AG04449 (cell line): ENCODE data around the gene FCHSD1.

Experiments used
- CTCF ChIA-PET: fragments of 350-600 bp; formaldehyde crosslinking; extraction: SDS; loops from one replicate; lab custom pipeline; 2021; ENCODE audit warnings: antibody characterized with exemption; lab: Yijun Ruan, JAX
- POLR2A ChIA-PET: fragments of 400-600, 350-600 bp; formaldehyde crosslinking; extraction: SDS; loops from one replicate; lab custom pipeline; 2020; ENCODE audit warnings: antibody characterized with exemption, inconsistent platforms; lab: Yijun Ruan, JAX
- DNase-seq: peaks from one replicate; pipeline ENCODE4 v3.0.0-alpha.2; 2010; ENCODE audit warnings: low read depth, low spot score
- H3K4me3 ChIP-seq: 2 replicates; pipeline ENCODE4 v1.5.1; 2011; ENCODE audit warnings: low read depth, mild to moderate bottlenecking, control low read depth, low read length
- CTCF ChIP-seq: IDR thresholded peaks from one replicate; pipeline ENCODE4 v1.5.1; 2011; ENCODE audit warnings: mild to moderate bottlenecking, moderate library complexity, low read length, control low read depth, inconsistent platforms; ENCODE audit not compliant: insufficient read depth; ENCODE audit errors: missing control alignments

Gene FCHSD1

GRCh38 chr5:141597814-141598213 lies 53.4 kb downstream of the FCHSD1 start:
- DNase-seq: no peak
- POLR2A ChIA-PET: no interaction called here
- no peak overlapping the region for H3K4me3 ChIP-seq
- no peak for TF ChIP-seq CTCF
- CTCF ChIA-PET: interaction anchor here (0.7 to 15.0 kb wide), 11 partner anchors 9 to 363 kb away, joined by 3 to 259 read pairs (median 8); partner anchors contain the start of gene DIAPH1

GRCh38 chr5:141597394-141597793 lies 53.8 kb downstream of the FCHSD1 start:
- no peak for DNase-seq
- CTCF ChIA-PET: interaction anchor here (0.6 to 15.0 kb wide), 9 partner anchors 10 to 364 kb away, joined by 3 to 259 read pairs (median 8); partner anchors contain the start of gene DIAPH1
- POLR2A ChIA-PET: no interaction called here
- H3K4me3 ChIP-seq: no peak overlapping the region
- no peak for TF ChIP-seq CTCF

DNA sequence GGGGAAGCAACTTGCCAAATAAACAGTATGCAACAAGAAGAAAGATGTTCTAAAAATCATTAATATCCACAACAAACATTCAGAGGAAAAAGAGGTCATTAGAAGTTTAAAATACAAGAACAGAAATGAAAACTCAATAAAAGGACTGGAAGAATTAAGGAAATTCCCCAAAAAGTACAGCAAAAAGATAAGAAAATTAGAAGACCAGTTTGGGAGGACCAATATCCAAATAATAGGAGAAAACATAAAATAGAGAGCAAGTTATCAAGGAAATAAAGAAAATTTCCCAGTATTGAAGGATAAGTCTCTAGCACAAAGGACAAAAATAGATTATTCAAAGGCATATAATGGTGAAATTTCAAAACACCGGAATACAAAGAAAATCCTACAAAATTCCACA lies 54.4 kb downstream of the FCHSD1 start:
- DNase-seq: no peak
- CTCF ChIA-PET: interaction anchor here (0.6 to 15.0 kb wide), 8 partner anchors 10 to 364 kb away, joined by 3 to 259 read pairs (median 7); partner anchors contain the start of gene DIAPH1
- H3K4me3 ChIP-seq: no peak overlapping the region

GRCh38 chr5:141590127-141590526 lies 61.1 kb downstream of the FCHSD1 start:
- no peak for TF ChIP-seq CTCF
- ChIA-PET CTCF (interaction anchor here (0.8 to 9.5 kb wide), 8 partner anchors 8 to 52 kb away, joined by 3 to 413 read pairs (median 20); partner anchors contain the start of gene DIAPH1), POLR2A (no interaction called here)
- no peak for DNase-seq
- H3K4me3 ChIP-seq: no peak overlapping the region

More for the DNA sequence above, 54.4 kb downstream of the FCHSD1 start:
- TF ChIP-seq CTCF: no peak
- POLR2A ChIA-PET: no interaction called here
